WTC11 (cell line): Measurements from ENCODE around the gene SGMS1. TPM values are rescaled to one million over a fixed set of nuclear protein-coding genes. Genes with fewer than 3 reads are reported as not detected.
A peak's percentile ranks its signal among the peaks of the same experiment; 100 is the strongest.

Experiments used
- ATAC-seq: fragments of 200-7000 bp; cut with Tn5 transposase; 2 replicates; pipeline ENCODE4 v1.10.0; 2021; ENCODE audit warnings: mild to moderate bottlenecking, moderate library complexity
- CTCF ChIA-PET: fragments of 300-600 bp; sonication (Branson Sonifier 250); formaldehyde crosslinking; loops from one replicate; lab custom pipeline; 2021; ENCODE audit warnings: antibody characterized with exemption; lab: Charles Lee
- POLR2A ChIA-PET: fragments of 350-600 bp; sonication (Branson Sonifier 250); formaldehyde crosslinking; loops from one replicate; lab custom pipeline; 2021; ENCODE audit warnings: antibody characterized with exemption; lab: Charles Lee
- DNase-seq: peaks from one replicate; pipeline ENCODE4 v3.0.0; 2021; ENCODE audit warnings: low spot score
- H3K27ac Mint-ChIP-seq: 2 replicates; pipeline ENCODE4 v1.8.0; 2021; ENCODE audit warnings: mixed read lengths
- H3K27me3 Mint-ChIP-seq: 2 replicates; pipeline ENCODE4 v1.8.0; 2021; ENCODE audit warnings: low read depth, mild to moderate bottlenecking, moderate library complexity, mixed read lengths
- H3K36me3 Mint-ChIP-seq: 2 replicates; pipeline ENCODE4 v1.8.0; 2021; ENCODE audit warnings: mixed read lengths
- H3K4me1 Mint-ChIP-seq: 2 replicates; pipeline ENCODE4 v1.8.0; 2022; ENCODE audit warnings: mixed read lengths
- H3K4me3 Mint-ChIP-seq: 2 replicates; pipeline ENCODE4 v1.8.0; 2021; ENCODE audit warnings: mild to moderate bottlenecking, moderate library complexity, mixed read lengths
- H3K9me3 Mint-ChIP-seq: 2 replicates; pipeline ENCODE4 v1.8.0; 2021; ENCODE audit warnings: mixed read lengths
- CREM ChIP-seq: sonication (generic); formaldehyde crosslinking; IDR thresholded peaks from 2 replicates; pipeline ENCODE4 v1.8.1; 2022; ENCODE audit warnings: mild to moderate bottlenecking, missing genetic modification reagents, moderate library complexity
- EMX1 ChIP-seq: fragments of 250-450 bp; sonication (Bioruptor Pico); IDR thresholded peaks from 2 replicates; pipeline ENCODE4 v1.8.0; 2021; ENCODE audit warnings: mild to moderate bottlenecking
- FOXK1 ChIP-seq: sonication (generic); formaldehyde crosslinking; IDR thresholded peaks from 2 replicates; pipeline ENCODE4 v1.8.0; 2022; ENCODE audit warnings: mild to moderate bottlenecking, moderate library complexity, missing genetic modification reagents
- FOXP1 ChIP-seq: sonication (generic); formaldehyde crosslinking; IDR thresholded peaks from 2 replicates; pipeline ENCODE4 v1.8.0; 2022; ENCODE audit warnings: missing genetic modification reagents, mild to moderate bottlenecking, moderate library complexity, borderline replicate concordance
- GABPB1 ChIP-seq: sonication (generic); formaldehyde crosslinking; IDR thresholded peaks from 2 replicates; pipeline ENCODE4 v1.8.1; 2023; ENCODE audit warnings: mild to moderate bottlenecking, missing genetic modification reagents
- HMGA2 ChIP-seq: fragments of 250-450 bp; sonication (Bioruptor Pico); IDR thresholded peaks from 2 replicates; pipeline ENCODE4 v1.4.0; 2021; ENCODE audit warnings: mild to moderate bottlenecking, moderate library complexity
- JUN ChIP-seq: sonication (generic); formaldehyde crosslinking; IDR thresholded peaks from 2 replicates; pipeline ENCODE4 v1.8.0; 2023; ENCODE audit warnings: mild to moderate bottlenecking, missing genetic modification reagents
- NFYB ChIP-seq: sonication (generic); formaldehyde crosslinking; conservative IDR thresholded peaks from 2 replicates; pipeline ENCODE4 v1.8.0; 2022; ENCODE audit warnings: low read depth, missing genetic modification reagents
- NR3C1 ChIP-seq: sonication (generic); formaldehyde crosslinking; conservative IDR thresholded peaks from 2 replicates; pipeline ENCODE4 v1.8.1; 2023; ENCODE audit warnings: low read depth, mild to moderate bottlenecking, missing genetic modification reagents
- RELA ChIP-seq: sonication (generic); formaldehyde crosslinking; IDR thresholded peaks from 2 replicates; pipeline ENCODE4 v1.8.1; 2022; ENCODE audit warnings: missing genetic modification reagents, mild to moderate bottlenecking, borderline replicate concordance
- SP1 ChIP-seq: sonication (generic); formaldehyde crosslinking; conservative IDR thresholded peaks from 2 replicates; pipeline ENCODE4 v1.8.1; 2022; ENCODE audit warnings: missing genetic modification reagents
- ZNF423 ChIP-seq: fragments of 250-450 bp; sonication (Bioruptor Pico); IDR thresholded peaks from 2 replicates; pipeline ENCODE4 v2.1.2; 2022; ENCODE audit warnings: mild to moderate bottlenecking, moderate library complexity
- ZNF671 ChIP-seq: fragments of 250-450 bp; sonication (Bioruptor Pico); IDR thresholded peaks from 2 replicates; pipeline ENCODE4 v1.8.0; 2021; ENCODE audit warnings: mild to moderate bottlenecking
- total RNA-seq: library from RNA; stranded (reverse); gene quantifications from 3 replicates; pipeline ENCODE4 v1.2.3, GENCODE V29; 2021
- TF ChIP-seq, protein P1 (sequence below): fragments of 250-450 bp; sonication (Bioruptor Pico); IDR thresholded peaks from 2 replicates; pipeline ENCODE4 v1.9.0; 2021; ENCODE audit warnings: mild to moderate bottlenecking, borderline replicate concordance
- TF ChIP-seq, protein P2 (sequence below): fragments of 200-600 bp; IDR thresholded peaks from 2 replicates; pipeline ENCODE4 v1.8.0; 2022; ENCODE audit warnings: antibody characterized with exemption
- TF ChIP-seq, protein P3 (sequence below): sonication (generic); formaldehyde crosslinking; IDR thresholded peaks from 2 replicates; pipeline ENCODE4 v1.8.0; 2022; ENCODE audit warnings: mild to moderate bottlenecking, missing genetic modification reagents
- TF ChIP-seq, protein P4 (sequence below): sonication (generic); formaldehyde crosslinking; IDR thresholded peaks from 2 replicates; pipeline ENCODE4 v1.8.0; 2022; ENCODE audit warnings: mild to moderate bottlenecking, missing genetic modification reagents
- TF ChIP-seq, protein P5 (sequence below): fragments of 250-450 bp; sonication (Bioruptor Pico); IDR thresholded peaks from 2 replicates; pipeline ENCODE4 v2.1.2; 2022; ENCODE audit warnings: mild to moderate bottlenecking, moderate library complexity

SGMS1 gene
- total RNA-seq, 1 experiment from 2014 or later: 13.2 TPM

DNA sequence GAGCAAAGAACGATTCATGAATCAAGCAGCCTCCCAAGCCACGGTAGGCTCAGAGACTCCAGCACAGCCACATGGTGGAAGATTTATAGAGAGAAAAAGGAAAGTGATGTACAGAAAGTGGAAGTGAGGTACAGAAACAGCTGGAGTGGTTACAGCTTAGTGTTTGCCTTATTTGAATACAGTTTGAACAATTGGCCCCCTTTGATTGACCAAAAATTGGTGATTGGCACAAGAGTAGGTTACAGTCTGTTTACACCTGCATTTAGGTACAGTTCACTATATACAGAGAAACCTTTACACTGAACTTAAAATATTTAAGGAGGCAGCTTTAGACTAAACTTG lies 236.1 kb downstream of the SGMS1 start:
- CTCF ChIA-PET: no interaction called here
- Mint-ChIP-seq H3K36me3 (no peaks in the 10 kb centered on the region), H3K4me3 (no peak overlapping the region), H3K27me3 (no peaks in the 10 kb centered on the region), H3K4me1 (peaks cover 41% of the 10 kb centered on the region), H3K9me3 (no peaks in the 10 kb centered on the region), H3K27ac (0 out of 2 replicates have a peak overlapping the region, but pooled peaks have one; percentile 8)
- POLR2A ChIA-PET: interaction anchor here (0.6 kb wide), 1 partner anchor 65 kb away, joined by 4 read pairs; no protein-coding TSS in a partner anchor
- ATAC-seq (no peak), DNase-seq (no peak)
- TF ChIP-seq, protein P1, sequence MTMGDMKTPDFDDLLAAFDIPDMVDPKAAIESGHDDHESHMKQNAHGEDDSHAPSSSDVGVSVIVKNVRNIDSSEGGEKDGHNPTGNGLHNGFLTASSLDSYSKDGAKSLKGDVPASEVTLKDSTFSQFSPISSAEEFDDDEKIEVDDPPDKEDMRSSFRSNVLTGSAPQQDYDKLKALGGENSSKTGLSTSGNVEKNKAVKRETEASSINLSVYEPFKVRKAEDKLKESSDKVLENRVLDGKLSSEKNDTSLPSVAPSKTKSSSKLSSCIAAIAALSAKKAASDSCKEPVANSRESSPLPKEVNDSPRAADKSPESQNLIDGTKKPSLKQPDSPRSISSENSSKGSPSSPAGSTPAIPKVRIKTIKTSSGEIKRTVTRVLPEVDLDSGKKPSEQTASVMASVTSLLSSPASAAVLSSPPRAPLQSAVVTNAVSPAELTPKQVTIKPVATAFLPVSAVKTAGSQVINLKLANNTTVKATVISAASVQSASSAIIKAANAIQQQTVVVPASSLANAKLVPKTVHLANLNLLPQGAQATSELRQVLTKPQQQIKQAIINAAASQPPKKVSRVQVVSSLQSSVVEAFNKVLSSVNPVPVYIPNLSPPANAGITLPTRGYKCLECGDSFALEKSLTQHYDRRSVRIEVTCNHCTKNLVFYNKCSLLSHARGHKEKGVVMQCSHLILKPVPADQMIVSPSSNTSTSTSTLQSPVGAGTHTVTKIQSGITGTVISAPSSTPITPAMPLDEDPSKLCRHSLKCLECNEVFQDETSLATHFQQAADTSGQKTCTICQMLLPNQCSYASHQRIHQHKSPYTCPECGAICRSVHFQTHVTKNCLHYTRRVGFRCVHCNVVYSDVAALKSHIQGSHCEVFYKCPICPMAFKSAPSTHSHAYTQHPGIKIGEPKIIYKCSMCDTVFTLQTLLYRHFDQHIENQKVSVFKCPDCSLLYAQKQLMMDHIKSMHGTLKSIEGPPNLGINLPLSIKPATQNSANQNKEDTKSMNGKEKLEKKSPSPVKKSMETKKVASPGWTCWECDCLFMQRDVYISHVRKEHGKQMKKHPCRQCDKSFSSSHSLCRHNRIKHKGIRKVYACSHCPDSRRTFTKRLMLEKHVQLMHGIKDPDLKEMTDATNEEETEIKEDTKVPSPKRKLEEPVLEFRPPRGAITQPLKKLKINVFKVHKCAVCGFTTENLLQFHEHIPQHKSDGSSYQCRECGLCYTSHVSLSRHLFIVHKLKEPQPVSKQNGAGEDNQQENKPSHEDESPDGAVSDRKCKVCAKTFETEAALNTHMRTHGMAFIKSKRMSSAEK (CRISPR knock-in tag): no peak
- TF ChIP-seq ZNF423 (CRISPR knock-in tag) (no peak), JUN (CRISPR knock-in tag) (no peak), CREM (CRISPR knock-in tag) (no peak), EMX1 (CRISPR knock-in tag) (no peak), NR3C1 (no peak), GABPB1 (CRISPR knock-in tag) (no peak), NFYB (CRISPR knock-in tag) (no peak), FOXK1 (CRISPR knock-in tag) (no peak), SP1 (no peak), FOXP1 (CRISPR knock-in tag) (no peak), HMGA2 (CRISPR knock-in tag) (no peak)
- TF ChIP-seq, protein P2, sequence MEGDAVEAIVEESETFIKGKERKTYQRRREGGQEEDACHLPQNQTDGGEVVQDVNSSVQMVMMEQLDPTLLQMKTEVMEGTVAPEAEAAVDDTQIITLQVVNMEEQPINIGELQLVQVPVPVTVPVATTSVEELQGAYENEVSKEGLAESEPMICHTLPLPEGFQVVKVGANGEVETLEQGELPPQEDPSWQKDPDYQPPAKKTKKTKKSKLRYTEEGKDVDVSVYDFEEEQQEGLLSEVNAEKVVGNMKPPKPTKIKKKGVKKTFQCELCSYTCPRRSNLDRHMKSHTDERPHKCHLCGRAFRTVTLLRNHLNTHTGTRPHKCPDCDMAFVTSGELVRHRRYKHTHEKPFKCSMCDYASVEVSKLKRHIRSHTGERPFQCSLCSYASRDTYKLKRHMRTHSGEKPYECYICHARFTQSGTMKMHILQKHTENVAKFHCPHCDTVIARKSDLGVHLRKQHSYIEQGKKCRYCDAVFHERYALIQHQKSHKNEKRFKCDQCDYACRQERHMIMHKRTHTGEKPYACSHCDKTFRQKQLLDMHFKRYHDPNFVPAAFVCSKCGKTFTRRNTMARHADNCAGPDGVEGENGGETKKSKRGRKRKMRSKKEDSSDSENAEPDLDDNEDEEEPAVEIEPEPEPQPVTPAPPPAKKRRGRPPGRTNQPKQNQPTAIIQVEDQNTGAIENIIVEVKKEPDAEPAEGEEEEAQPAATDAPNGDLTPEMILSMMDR: no peak
- TF ChIP-seq, protein P3, sequence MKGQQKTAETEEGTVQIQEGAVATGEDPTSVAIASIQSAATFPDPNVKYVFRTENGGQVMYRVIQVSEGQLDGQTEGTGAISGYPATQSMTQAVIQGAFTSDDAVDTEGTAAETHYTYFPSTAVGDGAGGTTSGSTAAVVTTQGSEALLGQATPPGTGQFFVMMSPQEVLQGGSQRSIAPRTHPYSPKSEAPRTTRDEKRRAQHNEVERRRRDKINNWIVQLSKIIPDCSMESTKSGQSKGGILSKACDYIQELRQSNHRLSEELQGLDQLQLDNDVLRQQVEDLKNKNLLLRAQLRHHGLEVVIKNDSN (CRISPR knock-in tag): no peak

DNA sequence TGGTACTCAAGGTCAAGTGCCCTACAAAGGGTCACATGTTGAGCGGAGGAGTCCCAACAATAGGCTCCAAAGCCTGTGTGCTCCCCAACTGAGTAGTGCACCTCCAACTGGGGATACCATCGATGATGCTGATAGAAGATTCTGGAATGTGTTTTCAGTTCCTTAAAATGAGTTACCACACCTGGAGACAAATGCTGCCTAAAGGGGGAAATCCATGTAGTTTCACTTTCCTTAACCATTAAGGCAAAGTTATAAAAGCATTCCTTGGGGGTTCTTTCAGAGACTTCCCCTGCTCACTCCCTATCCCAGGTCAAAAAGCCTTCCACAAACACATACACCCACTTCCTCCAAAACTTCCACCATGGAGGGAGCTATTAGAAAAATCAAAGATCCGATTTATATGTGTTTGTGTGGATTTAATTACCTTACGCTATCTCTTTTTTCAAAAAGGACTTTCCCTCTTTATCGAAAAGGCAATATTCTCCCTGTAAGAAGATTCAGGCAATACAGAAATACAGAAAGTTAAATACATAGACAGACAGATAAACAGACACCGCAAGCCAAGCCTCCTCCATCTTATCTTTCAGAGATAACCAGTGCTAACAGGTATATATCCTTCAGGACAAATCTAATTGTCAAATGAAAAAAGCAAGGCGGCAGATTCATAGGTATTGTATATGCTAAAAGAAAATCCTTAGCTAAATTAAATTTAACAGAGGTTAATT lies 236.6 kb downstream of the SGMS1 start:
- Mint-ChIP-seq H3K4me3 (no peak overlapping the region), H3K27ac (0 out of 2 replicates have a peak overlapping the region, but pooled peaks have one; percentile 8), H3K27me3 (no peaks in the 10 kb centered on the region), H3K4me1 (peaks cover 45% of the 10 kb centered on the region), H3K9me3 (no peaks in the 10 kb centered on the region), H3K36me3 (no peaks in the 10 kb centered on the region)
- CTCF ChIA-PET: no interaction called here
- no peak for ATAC-seq
- no peak for DNase-seq
- POLR2A ChIA-PET: interaction anchor here (1.2 kb wide), 1 partner anchor 11 kb away, joined by 4 read pairs; no protein-coding TSS in a partner anchor
- TF ChIP-seq ZNF671 (no peak), FOXP1 (CRISPR knock-in tag) (no peak), RELA (CRISPR knock-in tag) (no peak)
- TF ChIP-seq, protein P4, sequence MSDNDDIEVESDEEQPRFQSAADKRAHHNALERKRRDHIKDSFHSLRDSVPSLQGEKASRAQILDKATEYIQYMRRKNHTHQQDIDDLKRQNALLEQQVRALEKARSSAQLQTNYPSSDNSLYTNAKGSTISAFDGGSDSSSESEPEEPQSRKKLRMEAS (CRISPR knock-in tag): no peak
- TF ChIP-seq, protein P5, sequence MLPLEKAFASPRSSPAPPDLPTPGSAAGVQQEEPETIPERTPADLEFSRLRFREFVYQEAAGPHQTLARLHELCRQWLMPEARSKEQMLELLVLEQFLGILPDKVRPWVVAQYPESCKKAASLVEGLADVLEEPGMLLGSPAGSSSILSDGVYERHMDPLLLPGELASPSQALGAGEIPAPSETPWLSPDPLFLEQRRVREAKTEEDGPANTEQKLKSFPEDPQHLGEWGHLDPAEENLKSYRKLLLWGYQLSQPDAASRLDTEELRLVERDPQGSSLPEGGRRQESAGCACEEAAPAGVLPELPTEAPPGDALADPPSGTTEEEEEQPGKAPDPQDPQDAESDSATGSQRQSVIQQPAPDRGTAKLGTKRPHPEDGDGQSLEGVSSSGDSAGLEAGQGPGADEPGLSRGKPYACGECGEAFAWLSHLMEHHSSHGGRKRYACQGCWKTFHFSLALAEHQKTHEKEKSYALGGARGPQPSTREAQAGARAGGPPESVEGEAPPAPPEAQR (CRISPR knock-in tag): no peak
- TF ChIP-seq, protein P1 (CRISPR knock-in tag): no peak
